ENCODE data around the gene ZSWIM6.

Gene ZSWIM6

DNA sequence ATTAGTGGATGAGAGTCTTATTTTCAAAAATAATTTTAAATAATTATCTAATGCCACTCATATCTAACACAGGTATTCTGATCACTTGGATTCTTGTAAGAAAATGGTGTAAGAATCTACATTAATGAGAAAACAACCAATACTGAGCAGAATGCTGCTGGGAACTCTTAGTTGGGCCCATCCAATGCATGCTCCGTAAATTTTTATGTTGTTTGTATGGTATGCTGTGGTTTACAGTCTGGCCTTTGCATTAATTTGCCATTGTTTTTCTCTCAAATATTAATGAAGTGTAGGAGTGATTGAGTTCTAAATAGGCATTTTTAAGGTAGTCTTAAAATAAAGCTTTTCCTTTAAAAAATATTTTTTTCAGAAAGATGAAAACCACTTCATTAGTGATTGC lies 133.4 kb downstream of the ZSWIM6 start:
- Histone ChIP-seq H3K9me3 (replicated peaks in 1 of 11) (peaks cover 0 to 19% (median 14%) of the 10 kb centered on the region in 11 experiments; a peak in 16 of 22 replicates), H3K27ac (no peak overlapping the region), H3K9ac (no peak overlapping the region), H3K36me3 (peaks cover 0 to 17% (median under 1%) of the 10 kb centered on the region in 11 experiments; a peak in 6 of 22 replicates), H3K27me3 (no peaks in the 10 kb centered on the region), H3K4me3 (no peak overlapping the region), H3K4me1 (peaks cover under 1 to 19% (median 1%) of the 10 kb centered on the region in 10 experiments; a peak in 17 of 20 replicates), H3K4me2 (no peak overlapping the region), H4K20me1 (peaks cover 29 to 100% (median 71%) of the 10 kb centered on the region in 11 experiments; a peak in 18 of 22 replicates)
- no peak for TF ChIP-seq Cebpa-rat (IDR thresholded peaks at IDR 0.05)

DNA sequence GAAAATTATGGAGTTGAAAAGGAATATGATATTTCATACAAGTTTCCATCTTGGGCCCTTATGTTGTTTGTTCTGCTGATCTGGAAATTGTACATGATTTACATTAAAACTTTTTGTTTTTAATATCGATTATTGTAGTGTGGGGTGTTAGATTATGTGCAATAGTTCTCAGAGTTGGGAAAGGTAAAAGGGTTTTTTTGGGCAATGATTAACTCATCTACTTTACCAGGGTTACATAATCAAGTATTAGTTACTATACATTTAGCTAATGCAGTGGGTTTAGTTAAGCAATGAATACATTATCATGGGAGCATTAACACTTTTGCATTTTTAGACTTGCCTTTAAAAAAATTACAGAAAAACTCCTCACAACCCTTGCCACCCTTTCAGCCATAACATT lies 134.0 kb downstream of the ZSWIM6 start:
- peaks cover 0 to 21% (median 5%) of the 10 kb centered on the region in 11 experiments; a peak in 10 of 22 replicates for H3K36me3 ChIP-seq
- H3K4me2 ChIP-seq, result no peak overlapping the region
- no peak overlapping the region for H3K4me3 ChIP-seq
- H3K9me3 ChIP-seq (replicated peaks in 1 of 11), result peaks cover 0 to 24% (median 18%) of the 10 kb centered on the region in 11 experiments; a peak in 19 of 22 replicates
- no peak overlapping the region for H3K27ac ChIP-seq
- TF ChIP-seq Cebpa-rat (IDR thresholded peaks at IDR 0.05), result no peak
- peaks cover 0 to 15% (median 0%) of the 10 kb centered on the region in 10 experiments; a peak in 5 of 20 replicates for H3K4me1 ChIP-seq
- peaks cover 29 to 100% (median 70%) of the 10 kb centered on the region in 11 experiments; a peak in 19 of 22 replicates for H4K20me1 ChIP-seq
- H3K27me3 ChIP-seq, result no peaks in the 10 kb centered on the region
- no peak overlapping the region for H3K9ac ChIP-seq

DNA sequence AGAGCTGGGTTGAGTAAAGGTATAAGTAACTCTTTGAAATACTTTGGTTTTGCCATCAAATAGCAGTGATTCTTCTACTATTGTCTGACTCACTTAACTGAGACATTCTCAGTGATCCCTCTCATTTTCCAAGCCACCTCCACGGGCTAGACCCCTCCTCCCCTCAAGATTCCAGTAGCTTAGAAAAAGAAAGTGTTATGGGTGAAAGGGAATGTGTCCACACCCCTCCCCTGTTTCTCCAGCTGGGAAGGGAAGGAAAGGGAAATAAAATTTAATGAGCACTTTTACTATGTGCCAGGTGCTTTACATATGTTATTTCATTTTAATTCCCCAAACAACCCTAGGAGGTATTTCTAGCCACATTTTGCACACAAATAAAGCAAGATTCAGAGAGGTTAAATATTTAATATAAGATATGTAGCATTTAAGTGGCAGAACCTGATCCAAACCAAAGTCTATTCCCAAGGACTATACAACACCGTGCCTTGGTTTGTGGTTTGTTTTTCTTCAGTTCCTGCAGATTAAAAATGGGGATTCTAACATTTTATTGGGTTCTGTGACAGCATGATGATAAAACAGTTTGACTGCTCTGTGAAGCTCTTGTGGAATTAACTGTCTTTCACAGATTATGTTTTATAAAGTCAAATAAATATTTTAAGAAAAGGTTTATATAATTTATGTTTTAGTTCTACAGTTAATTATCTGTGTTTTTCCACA lies 135.9 kb downstream of the ZSWIM6 start:
- H3K27ac ChIP-seq, result no peak overlapping the region
- H3K4me2 ChIP-seq, result no peak overlapping the region
- H3K27me3 ChIP-seq, result no peaks in the 10 kb centered on the region
- peaks cover 6 to 40% (median 23%) of the 10 kb centered on the region in 11 experiments; a peak in 21 of 22 replicates for H3K36me3 ChIP-seq
- 0 out of 20 replicates have a peak, but pooled peaks cover 0 to 10% (median 0%) of the 10 kb centered on the region in 10 experiments for H3K4me1 ChIP-seq
- H4K20me1 ChIP-seq, result peaks cover 19 to 100% (median 68%) of the 10 kb centered on the region in 11 experiments; a peak in 18 of 22 replicates
- TF ChIP-seq Cebpa-rat (IDR thresholded peaks at IDR 0.05), result no peak
- peaks cover 0 to 38% (median 25%) of the 10 kb centered on the region in 11 experiments; a peak in 19 of 22 replicates for H3K9me3 ChIP-seq (replicated peaks in 1 of 11)
- no peak overlapping the region for H3K9ac ChIP-seq
- no peak overlapping the region for H3K4me3 ChIP-seq

DNA sequence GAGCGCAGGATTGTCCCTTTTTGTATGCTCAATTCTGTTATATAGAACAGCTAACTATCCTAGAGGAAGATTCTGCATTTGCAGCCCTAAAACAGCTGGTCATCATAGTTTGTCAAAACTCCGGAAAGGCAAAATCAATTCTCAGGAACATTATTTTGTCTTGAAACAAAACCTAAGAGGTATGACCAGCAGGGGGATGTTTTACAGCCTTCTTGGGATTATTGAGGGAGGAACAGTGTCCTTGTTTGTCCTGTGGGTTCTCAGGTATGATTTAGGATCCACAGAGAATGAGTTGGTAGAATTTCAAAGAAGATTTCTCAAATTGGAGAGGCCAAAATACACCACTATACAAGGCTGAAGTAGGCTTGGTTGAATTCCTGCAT lies 136.4 kb downstream of the ZSWIM6 start:
- Histone ChIP-seq H3K9ac (no peak overlapping the region), H4K20me1 (peaks cover 22 to 100% (median 63%) of the 10 kb centered on the region in 11 experiments; a peak in 18 of 22 replicates), H3K9me3 (replicated peaks in 1 of 11) (peaks cover 0 to 38% (median 25%) of the 10 kb centered on the region in 11 experiments; a peak in 19 of 22 replicates), H3K36me3 (peaks cover 9 to 44% (median 28%) of the 10 kb centered on the region in 11 experiments; a peak in 21 of 22 replicates), H3K4me3 (no peak overlapping the region), H3K27me3 (no peaks in the 10 kb centered on the region), H3K27ac (no peak overlapping the region), H3K4me2 (no peak overlapping the region), H3K4me1 (0 out of 20 replicates have a peak, but pooled peaks cover 0 to 10% (median 0%) of the 10 kb centered on the region in 10 experiments)
- TF ChIP-seq Cebpa-rat (IDR thresholded peaks at IDR 0.05), result no peak

DNA sequence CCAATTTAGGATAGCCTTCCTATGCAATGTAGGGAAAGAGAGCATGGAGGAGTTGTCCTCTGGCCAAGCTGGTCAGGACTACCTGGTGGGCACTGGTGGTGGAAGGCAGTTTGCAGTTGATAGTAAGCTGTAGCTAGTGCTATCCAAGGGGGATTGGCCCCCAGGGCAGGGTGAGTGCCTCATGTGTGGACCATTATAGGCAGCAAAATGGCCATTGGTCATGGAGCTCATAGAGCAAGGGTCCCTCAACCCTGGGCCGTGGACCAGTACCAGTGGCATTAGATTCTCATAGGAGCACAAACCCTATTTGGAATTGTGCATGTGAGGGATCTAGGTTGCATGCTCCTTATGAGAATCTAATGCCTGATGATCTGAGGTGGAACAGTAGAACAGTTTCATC lies 139.3 kb downstream of the ZSWIM6 start:
- H3K27ac ChIP-seq, result no peak overlapping the region
- H4K20me1 ChIP-seq, result peaks cover 9 to 100% (median 38%) of the 10 kb centered on the region in 11 experiments; a peak in 17 of 22 replicates
- H3K4me1 ChIP-seq, result no peaks in the 10 kb centered on the region
- TF ChIP-seq Cebpa-rat (IDR thresholded peaks at IDR 0.05), result no peak
- peaks cover 33 to 64% (median 48%) of the 10 kb centered on the region in 11 experiments for H3K36me3 ChIP-seq
- H3K9ac ChIP-seq, result no peak overlapping the region
- no peaks in the 10 kb centered on the region for H3K27me3 ChIP-seq
- no peak overlapping the region for H3K4me2 ChIP-seq
- H3K9me3 ChIP-seq (replicated peaks in 1 of 11), result peaks cover 0 to 38% (median 25%) of the 10 kb centered on the region in 11 experiments; a peak in 19 of 22 replicates
- H3K4me3 ChIP-seq, result no peak overlapping the region

DNA sequence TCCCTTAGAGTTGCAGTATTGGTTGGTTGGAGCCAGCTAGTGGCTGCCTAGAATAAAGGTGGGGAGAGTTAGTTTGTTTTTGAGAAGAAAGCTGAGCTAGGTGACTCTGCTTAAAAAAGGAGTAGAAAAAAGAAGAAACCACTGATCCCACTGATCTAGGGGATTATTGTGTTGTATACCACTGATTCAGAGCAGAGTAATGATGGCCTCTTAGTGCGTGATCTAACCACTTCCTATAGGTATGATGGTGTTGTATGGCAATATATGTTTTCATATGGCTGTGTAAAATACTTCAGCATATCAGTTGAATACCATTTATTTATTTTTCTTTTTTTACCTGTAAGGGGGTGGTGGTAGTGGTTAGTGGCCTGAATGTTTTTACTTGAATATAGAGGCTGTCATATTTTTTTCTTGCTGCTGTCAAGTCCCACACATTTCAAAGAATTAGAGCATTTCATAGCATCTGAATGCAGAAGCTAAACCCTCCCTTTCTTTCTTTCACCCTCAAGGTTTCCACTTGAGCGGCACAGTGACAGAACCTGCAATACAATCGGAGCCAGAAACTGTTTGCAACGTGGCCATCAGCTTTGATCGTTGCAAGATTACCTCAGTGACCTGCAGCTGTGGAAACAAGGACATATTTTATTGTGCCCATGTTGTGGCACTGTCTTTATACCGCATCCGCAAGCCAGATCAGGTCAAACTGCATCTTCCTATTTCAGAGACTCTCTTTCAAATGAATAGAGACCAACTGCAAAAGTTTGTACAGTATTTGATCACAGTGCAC lies 140.3 kb downstream of the ZSWIM6 start:
- H3K4me1 ChIP-seq, result no peaks in the 10 kb centered on the region
- peaks cover 14 to 100% (median 40%) of the 10 kb centered on the region in 11 experiments; a peak in 17 of 22 replicates for H4K20me1 ChIP-seq
- no peak overlapping the region for H3K4me2 ChIP-seq
- H3K36me3 ChIP-seq, result peaks cover 40 to 74% (median 57%) of the 10 kb centered on the region in 11 experiments
- H3K27me3 ChIP-seq, result no peaks in the 10 kb centered on the region
- TF ChIP-seq Cebpa-rat (IDR thresholded peaks at IDR 0.05), result no peak
- no peak overlapping the region for H3K4me3 ChIP-seq
- peaks cover 0 to 38% (median 26%) of the 10 kb centered on the region in 11 experiments; a peak in 19 of 22 replicates for H3K9me3 ChIP-seq (replicated peaks in 1 of 11)
- no peak overlapping the region for H3K27ac ChIP-seq
- no peak overlapping the region for H3K9ac ChIP-seq

DNA sequence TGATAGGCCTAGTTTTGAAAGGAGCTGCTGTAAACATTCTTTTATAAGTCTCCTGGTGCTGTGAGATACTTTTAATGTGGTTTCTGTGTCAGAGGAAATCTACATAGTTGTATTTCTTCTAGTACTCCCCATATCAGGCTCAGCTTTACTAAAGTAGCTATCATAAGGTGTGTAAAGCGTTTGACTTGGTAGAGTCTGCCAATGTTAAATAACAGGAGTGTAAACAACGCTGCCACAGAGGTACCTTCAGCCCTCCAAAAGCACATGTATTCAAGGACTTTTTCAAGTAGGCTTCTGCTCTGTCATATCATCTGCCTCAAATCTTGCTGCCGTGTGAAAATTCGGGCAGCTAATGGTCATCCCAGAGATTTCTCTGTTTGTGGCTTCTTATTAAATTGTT lies 142.7 kb downstream of the ZSWIM6 start:
- TF ChIP-seq Cebpa-rat (IDR thresholded peaks at IDR 0.05), result no peak
- H3K4me2 ChIP-seq, result no peak overlapping the region
- peaks cover 57 to 96% (median 72%) of the 10 kb centered on the region in 11 experiments for H3K36me3 ChIP-seq
- no peak overlapping the region for H3K4me3 ChIP-seq
- no peaks in the 10 kb centered on the region for H3K4me1 ChIP-seq
- H3K9me3 ChIP-seq (replicated peaks in 1 of 11), result peaks cover 0 to 29% (median 19%) of the 10 kb centered on the region in 11 experiments; a peak in 19 of 22 replicates
- H3K27me3 ChIP-seq, result no peaks in the 10 kb centered on the region
- no peak overlapping the region for H3K9ac ChIP-seq
- H3K27ac ChIP-seq, result no peak overlapping the region
- H4K20me1 ChIP-seq, result peaks cover 9 to 100% (median 37%) of the 10 kb centered on the region in 11 experiments; a peak in 17 of 22 replicates

DNA sequence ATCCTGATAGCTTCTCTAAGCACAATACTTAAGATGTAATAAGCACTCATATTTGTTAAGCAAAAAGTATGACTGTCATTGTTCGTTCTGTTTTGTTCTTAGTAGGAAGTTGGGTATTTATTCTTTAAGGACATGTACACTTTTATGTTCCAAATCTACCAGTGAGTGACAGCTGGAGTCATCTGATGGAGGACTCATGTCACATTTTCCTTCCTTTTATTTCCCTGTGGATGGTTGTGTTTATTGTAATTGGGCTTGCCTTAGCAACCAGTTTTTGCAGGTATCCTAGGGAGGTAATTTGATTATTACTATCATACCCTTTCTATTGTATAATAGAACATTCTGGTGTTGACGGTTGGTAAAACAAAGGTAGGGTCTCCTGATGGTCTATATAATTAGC lies 145.7 kb downstream of the ZSWIM6 start:
- Histone ChIP-seq H3K27me3 (no peaks in the 10 kb centered on the region), H3K27ac (no peak overlapping the region), H3K36me3 (peaks cover 45 to 97% (median 72%) of the 10 kb centered on the region in 11 experiments), H3K4me3 (no peak overlapping the region), H3K4me2 (no peak overlapping the region), H4K20me1 (peaks cover 0 to 100% (median 23%) of the 10 kb centered on the region in 11 experiments; a peak in 14 of 22 replicates), H3K9ac (no peak overlapping the region), H3K9me3 (replicated peaks in 1 of 11) (peaks cover 0 to 10% (median 0%) of the 10 kb centered on the region in 11 experiments; a peak in 6 of 22 replicates), H3K4me1 (no peaks in the 10 kb centered on the region)
- no peak for TF ChIP-seq Cebpa-rat (IDR thresholded peaks at IDR 0.05)
